22Rv1 (cell line): ENCODE measurements around the gene DDX27.

Experiments used
- ZFX ChIP-seq: fragments of 450-650 bp; IDR thresholded peaks from 2 replicates; pipeline ENCODE4 v1.6.1; 2017; ENCODE audit warnings: antibody characterized with exemption, borderline replicate concordance
- TF ChIP-seq, protein P1 (sequence below): fragments of 450-650 bp; IDR thresholded peaks from 2 replicates; pipeline ENCODE4 v1.5.1; 2017; ENCODE audit warnings: mild to moderate bottlenecking

DNA sequence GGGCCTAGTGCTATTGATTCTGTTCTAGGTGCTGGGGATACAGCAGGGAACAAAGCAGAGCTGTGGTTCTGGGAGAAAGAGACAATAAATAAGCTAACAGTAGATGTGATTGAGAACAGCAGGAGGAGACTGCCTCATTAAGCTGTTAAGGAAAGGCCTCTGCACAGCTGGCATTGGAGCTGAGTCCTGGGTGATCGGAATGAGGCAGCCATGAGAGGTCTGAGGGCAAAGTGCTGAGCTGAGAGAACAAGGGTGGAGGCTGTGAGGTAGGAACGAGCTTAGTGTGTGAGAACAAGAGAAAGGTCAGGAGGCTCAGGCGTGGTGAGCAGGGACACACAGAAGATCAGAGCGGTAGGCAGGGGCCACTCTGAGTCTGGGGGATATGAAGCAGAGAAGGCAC is 18.3 kb downstream of the DDX27 start:
- TF ChIP-seq, protein P1, sequence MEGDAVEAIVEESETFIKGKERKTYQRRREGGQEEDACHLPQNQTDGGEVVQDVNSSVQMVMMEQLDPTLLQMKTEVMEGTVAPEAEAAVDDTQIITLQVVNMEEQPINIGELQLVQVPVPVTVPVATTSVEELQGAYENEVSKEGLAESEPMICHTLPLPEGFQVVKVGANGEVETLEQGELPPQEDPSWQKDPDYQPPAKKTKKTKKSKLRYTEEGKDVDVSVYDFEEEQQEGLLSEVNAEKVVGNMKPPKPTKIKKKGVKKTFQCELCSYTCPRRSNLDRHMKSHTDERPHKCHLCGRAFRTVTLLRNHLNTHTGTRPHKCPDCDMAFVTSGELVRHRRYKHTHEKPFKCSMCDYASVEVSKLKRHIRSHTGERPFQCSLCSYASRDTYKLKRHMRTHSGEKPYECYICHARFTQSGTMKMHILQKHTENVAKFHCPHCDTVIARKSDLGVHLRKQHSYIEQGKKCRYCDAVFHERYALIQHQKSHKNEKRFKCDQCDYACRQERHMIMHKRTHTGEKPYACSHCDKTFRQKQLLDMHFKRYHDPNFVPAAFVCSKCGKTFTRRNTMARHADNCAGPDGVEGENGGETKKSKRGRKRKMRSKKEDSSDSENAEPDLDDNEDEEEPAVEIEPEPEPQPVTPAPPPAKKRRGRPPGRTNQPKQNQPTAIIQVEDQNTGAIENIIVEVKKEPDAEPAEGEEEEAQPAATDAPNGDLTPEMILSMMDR = no peak
- no peak for TF ChIP-seq ZFX
